ENCODE results near the gene NCF2. TPM values are rescaled to one million over a fixed set of nuclear protein-coding genes. Genes with fewer than 3 reads are reported as not detected.

Gene NCF2
- total and polyA plus RNA-seq, 4 donors, result 1.2 to 15.1 (median 7.5) TPM

DNA sequence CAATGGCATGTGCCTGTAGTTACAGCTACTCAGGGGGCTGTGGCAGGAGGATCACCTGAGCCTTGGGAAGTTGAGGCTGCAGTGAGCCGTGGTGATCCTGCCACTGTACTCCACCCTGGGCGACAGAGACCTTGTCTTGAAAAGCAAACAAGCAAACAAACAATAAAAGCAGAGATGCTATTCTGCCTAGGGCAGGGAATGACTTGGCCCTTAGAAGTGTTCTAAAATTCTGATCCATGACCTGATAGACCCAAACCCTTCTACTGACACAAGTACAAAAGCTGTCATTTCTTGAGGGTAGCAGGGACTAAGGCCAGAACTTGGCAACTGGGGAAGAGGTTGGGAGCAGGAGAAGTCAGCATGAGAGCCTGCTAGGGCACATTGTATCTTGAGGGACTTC is 15.6 kb upstream of the NCF2 start:
- Histone ChIP-seq H3K9ac (ENCODE audit: low read depth in 1 of 2, low read length in 2 of 2) (no peak overlapping the region), H3K9me3 (ENCODE audit: control insufficient read depth in 4 of 4, low read length in 3 of 4) (no peaks in the 10 kb centered on the region), H3K36me3 (ENCODE audit: control insufficient read depth in 4 of 4, insufficient read depth in 3 of 4, low read depth in 1 of 4, low read length in 3 of 4) (no peaks in the 10 kb centered on the region), H3K4me3 (ENCODE audit: low read depth in 1 of 3, low read length in 3 of 3) (no peak overlapping the region), H3K27me3 (ENCODE audit: control insufficient read depth in 4 of 4, insufficient read depth in 4 of 4, low read length in 3 of 4) (no peaks in the 10 kb centered on the region), H3K27ac (ENCODE audit: low read depth in 1 of 2, low read length in 2 of 2) (peak overlapping the region in 1 of 2 donors; percentile 35), H3K4me1 (ENCODE audit: control insufficient read depth in 4 of 4, insufficient read depth in 4 of 4, low read length in 3 of 4) (peaks cover 0 to 7% (median 4%) of the 10 kb centered on the region in 4 donors)
- no peak for DNase-seq (ENCODE audit: low spot score)
- TF ChIP-seq SP1 (IDR thresholded peaks at IDR 0.05), result no peak
- 86% methylated on average over 2 of the region's 2 CpGs for WGBS

DNA sequence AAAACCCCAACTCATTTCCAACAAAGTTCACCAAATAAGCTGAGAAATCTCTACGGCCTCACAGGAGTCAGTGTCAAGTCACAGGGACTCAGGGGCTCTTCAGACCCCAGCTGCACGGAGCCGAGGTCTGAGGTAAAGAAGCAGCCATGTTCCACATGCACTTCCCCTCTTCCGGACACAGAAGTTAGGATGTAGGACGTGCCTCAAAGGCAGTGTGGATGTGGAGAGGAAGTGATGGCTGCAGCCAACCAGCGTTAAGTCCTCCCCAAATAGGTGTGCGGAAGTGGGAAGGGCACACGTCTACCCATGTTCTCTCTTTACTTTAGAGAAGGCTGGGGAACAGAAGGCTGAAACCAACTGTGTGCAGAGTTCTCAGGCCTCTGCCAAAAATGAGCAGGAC is 14.6 kb upstream of the NCF2 start:
- DNase-seq (ENCODE audit: low spot score), result no peak
- peak overlapping the region; percentile 32 to 58 for H3K27ac ChIP-seq (ENCODE audit: low read depth in 1 of 2, low read length in 2 of 2)
- 85% methylated on average over 8 of the region's 8 CpGs for WGBS

DNA sequence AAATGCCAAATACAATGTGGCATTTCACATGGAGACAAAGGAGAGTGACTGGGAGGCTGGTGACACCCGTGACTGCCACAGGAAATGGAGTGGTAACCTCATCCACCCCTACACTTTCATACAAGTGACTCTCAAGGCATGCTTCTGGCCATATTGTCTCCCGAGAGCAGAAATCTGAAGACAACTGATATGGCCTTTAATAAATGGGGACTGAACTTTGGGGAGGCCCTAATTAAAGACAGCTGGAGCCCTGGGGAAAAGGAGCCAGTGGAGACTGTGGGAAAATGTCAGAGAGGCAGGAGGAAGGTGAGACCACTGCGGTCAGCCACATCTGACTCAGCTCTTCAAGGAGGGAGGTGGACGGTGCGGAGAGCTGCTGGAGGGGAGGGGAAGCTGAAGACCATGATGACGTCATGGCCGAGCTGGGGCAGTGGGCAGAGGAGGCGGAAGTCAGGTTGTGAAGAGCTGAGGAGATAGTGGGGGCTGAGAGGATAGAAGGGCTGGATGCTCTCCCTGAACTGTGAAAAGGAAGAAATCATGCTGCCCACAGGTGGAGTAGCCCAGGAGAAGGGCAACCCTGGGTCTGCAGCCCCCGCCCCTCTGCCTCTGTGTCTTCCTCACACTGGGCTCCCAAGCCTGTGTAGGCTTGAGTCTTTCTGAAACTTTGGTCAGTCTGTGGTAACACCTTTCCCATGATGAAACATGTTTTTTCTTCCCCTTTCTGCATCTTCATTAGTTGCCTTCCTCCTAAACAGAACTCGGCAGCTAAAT is 14.0 kb upstream of the NCF2 start:
- 79% methylated on average over 10 of the region's 10 CpGs for WGBS
- DNase-seq (ENCODE audit: low spot score), result no peak
- H3K27me3 ChIP-seq (ENCODE audit: control insufficient read depth in 4 of 4, insufficient read depth in 4 of 4, low read length in 3 of 4), result no peaks in the 10 kb centered on the region
- H3K9me3 ChIP-seq (ENCODE audit: control insufficient read depth in 4 of 4, low read length in 3 of 4), result no peaks in the 10 kb centered on the region
- H3K4me3 ChIP-seq (ENCODE audit: low read depth in 1 of 3, low read length in 3 of 3), result no peak overlapping the region
- no peaks in the 10 kb centered on the region for H3K36me3 ChIP-seq (ENCODE audit: control insufficient read depth in 4 of 4, insufficient read depth in 3 of 4, low read depth in 1 of 4, low read length in 3 of 4)
- no peak for TF ChIP-seq HNF4A (conservative IDR thresholded peaks at IDR 0.05)
- TF ChIP-seq, protein P1, sequence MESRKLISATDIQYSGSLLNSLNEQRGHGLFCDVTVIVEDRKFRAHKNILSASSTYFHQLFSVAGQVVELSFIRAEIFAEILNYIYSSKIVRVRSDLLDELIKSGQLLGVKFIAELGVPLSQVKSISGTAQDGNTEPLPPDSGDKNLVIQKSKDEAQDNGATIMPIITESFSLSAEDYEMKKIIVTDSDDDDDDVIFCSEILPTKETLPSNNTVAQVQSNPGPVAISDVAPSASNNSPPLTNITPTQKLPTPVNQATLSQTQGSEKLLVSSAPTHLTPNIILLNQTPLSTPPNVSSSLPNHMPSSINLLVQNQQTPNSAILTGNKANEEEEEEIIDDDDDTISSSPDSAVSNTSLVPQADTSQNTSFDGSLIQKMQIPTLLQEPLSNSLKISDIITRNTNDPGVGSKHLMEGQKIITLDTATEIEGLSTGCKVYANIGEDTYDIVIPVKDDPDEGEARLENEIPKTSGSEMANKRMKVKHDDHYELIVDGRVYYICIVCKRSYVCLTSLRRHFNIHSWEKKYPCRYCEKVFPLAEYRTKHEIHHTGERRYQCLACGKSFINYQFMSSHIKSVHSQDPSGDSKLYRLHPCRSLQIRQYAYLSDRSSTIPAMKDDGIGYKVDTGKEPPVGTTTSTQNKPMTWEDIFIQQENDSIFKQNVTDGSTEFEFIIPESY (IDR thresholded peaks at IDR 0.05), result no peak
- TF ChIP-seq TAF1 (conservative IDR thresholded peaks at IDR 0.05), result no peak
- no peak for TF ChIP-seq EGR1 (IDR thresholded peaks at IDR 0.05; ENCODE audit: low read depth in 2 of 2)
- TF ChIP-seq HNF4G (IDR thresholded peaks at IDR 0.05), result no peak
- no peak for TF ChIP-seq JUND (IDR thresholded peaks at IDR 0.05)
- no peak for TF ChIP-seq GABPA (IDR thresholded peaks at IDR 0.05 in 1 of 2, conservative IDR thresholded peaks at IDR 0.05 in 1 of 2)
- TF ChIP-seq SP1 (IDR thresholded peaks at IDR 0.05), result no peak
- no peak for TF ChIP-seq RXRA (IDR thresholded peaks at IDR 0.05)
- no peak for TF ChIP-seq RAD21 (IDR thresholded peaks at IDR 0.05)
- TF ChIP-seq, protein P2, sequence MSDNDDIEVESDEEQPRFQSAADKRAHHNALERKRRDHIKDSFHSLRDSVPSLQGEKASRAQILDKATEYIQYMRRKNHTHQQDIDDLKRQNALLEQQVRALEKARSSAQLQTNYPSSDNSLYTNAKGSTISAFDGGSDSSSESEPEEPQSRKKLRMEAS (IDR thresholded peaks at IDR 0.05), result no peak
- no peak for TF ChIP-seq YY1 (IDR thresholded peaks at IDR 0.05)
- TF ChIP-seq, protein P3, sequence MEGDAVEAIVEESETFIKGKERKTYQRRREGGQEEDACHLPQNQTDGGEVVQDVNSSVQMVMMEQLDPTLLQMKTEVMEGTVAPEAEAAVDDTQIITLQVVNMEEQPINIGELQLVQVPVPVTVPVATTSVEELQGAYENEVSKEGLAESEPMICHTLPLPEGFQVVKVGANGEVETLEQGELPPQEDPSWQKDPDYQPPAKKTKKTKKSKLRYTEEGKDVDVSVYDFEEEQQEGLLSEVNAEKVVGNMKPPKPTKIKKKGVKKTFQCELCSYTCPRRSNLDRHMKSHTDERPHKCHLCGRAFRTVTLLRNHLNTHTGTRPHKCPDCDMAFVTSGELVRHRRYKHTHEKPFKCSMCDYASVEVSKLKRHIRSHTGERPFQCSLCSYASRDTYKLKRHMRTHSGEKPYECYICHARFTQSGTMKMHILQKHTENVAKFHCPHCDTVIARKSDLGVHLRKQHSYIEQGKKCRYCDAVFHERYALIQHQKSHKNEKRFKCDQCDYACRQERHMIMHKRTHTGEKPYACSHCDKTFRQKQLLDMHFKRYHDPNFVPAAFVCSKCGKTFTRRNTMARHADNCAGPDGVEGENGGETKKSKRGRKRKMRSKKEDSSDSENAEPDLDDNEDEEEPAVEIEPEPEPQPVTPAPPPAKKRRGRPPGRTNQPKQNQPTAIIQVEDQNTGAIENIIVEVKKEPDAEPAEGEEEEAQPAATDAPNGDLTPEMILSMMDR (IDR thresholded peaks at IDR 0.05; ENCODE audit: low read depth, low read length, missing input control), result no peak
- no peak for TF ChIP-seq NR2F2 (IDR thresholded peaks at IDR 0.05)
- peak overlapping the region; percentile 32 to 66 for H3K27ac ChIP-seq (ENCODE audit: low read depth in 1 of 2, low read length in 2 of 2)
- peaks cover 0 to 7% (median 2%) of the 10 kb centered on the region in 4 donors for H3K4me1 ChIP-seq (ENCODE audit: control insufficient read depth in 4 of 4, insufficient read depth in 4 of 4, low read length in 3 of 4)
- H3K9ac ChIP-seq (ENCODE audit: low read depth in 1 of 2, low read length in 2 of 2), result no peak overlapping the region

More for the DNA sequence above, 14.6 kb upstream of the NCF2 start:
- Histone ChIP-seq H3K36me3 (ENCODE audit: control insufficient read depth in 4 of 4, insufficient read depth in 3 of 4, low read depth in 1 of 4, low read length in 3 of 4) (no peaks in the 10 kb centered on the region), H3K4me3 (ENCODE audit: low read depth in 1 of 3, low read length in 3 of 3) (no peak overlapping the region), H3K9me3 (ENCODE audit: control insufficient read depth in 4 of 4, low read length in 3 of 4) (no peaks in the 10 kb centered on the region), H3K4me1 (ENCODE audit: control insufficient read depth in 4 of 4, insufficient read depth in 4 of 4, low read length in 3 of 4) (peaks cover 0 to 7% (median 3%) of the 10 kb centered on the region in 4 donors), H3K27me3 (ENCODE audit: control insufficient read depth in 4 of 4, insufficient read depth in 4 of 4, low read length in 3 of 4) (no peaks in the 10 kb centered on the region), H3K9ac (ENCODE audit: low read depth in 1 of 2, low read length in 2 of 2) (no peak overlapping the region)
- TF ChIP-seq HNF4G (IDR thresholded peaks at IDR 0.05) (no peak), YY1 (IDR thresholded peaks at IDR 0.05) (no peak), HNF4A (conservative IDR thresholded peaks at IDR 0.05) (no peak), FOXA2 (IDR thresholded peaks at IDR 0.05) (no peak), SP1 (IDR thresholded peaks at IDR 0.05) (no peak)
- TF ChIP-seq, protein P4, sequence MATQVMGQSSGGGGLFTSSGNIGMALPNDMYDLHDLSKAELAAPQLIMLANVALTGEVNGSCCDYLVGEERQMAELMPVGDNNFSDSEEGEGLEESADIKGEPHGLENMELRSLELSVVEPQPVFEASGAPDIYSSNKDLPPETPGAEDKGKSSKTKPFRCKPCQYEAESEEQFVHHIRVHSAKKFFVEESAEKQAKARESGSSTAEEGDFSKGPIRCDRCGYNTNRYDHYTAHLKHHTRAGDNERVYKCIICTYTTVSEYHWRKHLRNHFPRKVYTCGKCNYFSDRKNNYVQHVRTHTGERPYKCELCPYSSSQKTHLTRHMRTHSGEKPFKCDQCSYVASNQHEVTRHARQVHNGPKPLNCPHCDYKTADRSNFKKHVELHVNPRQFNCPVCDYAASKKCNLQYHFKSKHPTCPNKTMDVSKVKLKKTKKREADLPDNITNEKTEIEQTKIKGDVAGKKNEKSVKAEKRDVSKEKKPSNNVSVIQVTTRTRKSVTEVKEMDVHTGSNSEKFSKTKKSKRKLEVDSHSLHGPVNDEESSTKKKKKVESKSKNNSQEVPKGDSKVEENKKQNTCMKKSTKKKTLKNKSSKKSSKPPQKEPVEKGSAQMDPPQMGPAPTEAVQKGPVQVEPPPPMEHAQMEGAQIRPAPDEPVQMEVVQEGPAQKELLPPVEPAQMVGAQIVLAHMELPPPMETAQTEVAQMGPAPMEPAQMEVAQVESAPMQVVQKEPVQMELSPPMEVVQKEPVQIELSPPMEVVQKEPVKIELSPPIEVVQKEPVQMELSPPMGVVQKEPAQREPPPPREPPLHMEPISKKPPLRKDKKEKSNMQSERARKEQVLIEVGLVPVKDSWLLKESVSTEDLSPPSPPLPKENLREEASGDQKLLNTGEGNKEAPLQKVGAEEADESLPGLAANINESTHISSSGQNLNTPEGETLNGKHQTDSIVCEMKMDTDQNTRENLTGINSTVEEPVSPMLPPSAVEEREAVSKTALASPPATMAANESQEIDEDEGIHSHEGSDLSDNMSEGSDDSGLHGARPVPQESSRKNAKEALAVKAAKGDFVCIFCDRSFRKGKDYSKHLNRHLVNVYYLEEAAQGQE (IDR thresholded peaks at IDR 0.05), result no peak
